Activated CD4-positive, CD25-positive, alpha-beta regulatory T cell treated with anti-CD3 and anti-CD28 coated beads, Interleukin-2, amount 50 U/mL, for 72 hours (primary cell): ENCODE measurements around the gene DYRK1B.
"Not testable (repeated sequence)": the region's sequence is repeated elsewhere in the genome, so short reads cannot be mapped to it uniquely, and the experiment has no call there.

Source experiments
- DNase-seq: peaks from one replicate; pipeline ENCODE4 v3.0.0; 2021

Gene DYRK1B

DNA sequence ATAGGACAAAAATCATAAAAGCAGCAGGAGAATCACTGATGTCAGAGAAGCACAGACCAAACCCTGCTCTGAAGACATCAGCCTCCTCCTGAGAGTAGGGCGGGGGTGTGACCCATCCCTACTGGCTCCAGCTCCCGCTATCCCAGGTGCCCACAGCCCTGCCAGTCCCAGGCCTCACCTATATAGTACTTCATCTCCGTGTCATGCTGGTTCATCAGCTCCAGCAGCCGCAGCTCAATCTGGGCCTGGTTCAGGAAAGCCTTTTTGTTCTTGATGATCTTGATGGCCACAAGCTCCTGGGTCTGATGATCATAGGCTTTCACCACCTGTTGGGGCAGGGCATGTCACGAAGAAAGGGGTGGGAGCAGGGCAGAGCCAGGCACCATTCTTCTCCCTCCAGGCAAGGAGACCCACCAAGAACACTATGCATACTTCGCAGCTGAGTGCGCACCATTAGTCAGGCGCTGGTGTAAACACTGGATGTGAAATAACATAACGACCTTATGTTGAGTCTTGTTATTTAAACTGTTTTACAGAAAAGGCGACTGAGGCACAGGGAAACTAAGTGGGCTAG, 4.2 kb downstream of the DYRK1B start:
- no peak for DNase-seq

DNA sequence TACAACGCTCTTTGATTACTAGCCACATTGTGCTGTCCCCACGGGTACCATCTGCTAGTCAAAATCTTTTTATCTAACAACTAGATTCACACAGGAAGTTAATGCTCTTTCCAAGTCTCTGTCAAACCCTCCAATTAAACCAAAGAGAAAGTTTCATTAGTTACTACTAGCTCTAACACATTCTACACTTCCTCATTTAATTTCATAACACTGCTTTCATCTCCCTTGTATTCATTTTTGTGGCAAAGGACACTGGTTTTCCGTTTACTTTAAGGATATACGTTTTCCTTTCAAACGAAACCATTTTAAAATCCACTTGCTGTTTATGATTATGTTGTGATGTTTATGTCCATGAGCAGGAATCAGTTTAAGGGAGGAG, 5.3 kb downstream of the DYRK1B start:
- DNase-seq, result no peak

DNA sequence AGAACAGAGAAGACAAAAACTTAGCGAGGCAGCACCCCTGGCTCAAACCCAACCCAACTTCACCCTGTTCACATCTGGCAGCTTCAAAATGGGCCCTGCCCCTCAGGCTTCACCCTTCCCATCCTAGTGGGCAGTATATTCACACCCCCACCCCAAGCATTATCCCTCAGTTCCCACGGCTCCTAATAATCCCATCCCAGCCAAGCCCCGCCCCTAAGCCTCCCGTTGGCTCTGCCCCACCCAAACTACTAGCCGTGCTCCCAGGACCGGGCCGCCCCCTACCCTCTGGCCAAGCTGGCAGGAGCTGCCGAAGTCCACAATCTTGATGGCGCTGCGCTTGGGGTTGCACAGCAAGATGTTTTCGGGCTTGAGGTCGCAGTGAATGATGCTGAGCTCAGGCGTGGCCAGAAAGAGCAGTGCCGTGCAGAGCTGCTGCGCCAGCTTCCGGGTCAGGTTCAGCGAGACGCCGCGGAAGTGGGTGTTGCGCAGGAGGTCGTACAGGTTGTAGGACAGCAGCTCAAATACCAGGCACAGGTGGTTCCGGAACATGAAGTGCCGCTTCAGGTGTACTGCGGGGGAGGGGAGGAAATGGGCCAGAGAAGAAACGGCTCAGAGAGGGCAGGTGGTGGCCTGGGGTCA, 5.8 kb downstream of the DYRK1B start:
- no peak for DNase-seq

DNA sequence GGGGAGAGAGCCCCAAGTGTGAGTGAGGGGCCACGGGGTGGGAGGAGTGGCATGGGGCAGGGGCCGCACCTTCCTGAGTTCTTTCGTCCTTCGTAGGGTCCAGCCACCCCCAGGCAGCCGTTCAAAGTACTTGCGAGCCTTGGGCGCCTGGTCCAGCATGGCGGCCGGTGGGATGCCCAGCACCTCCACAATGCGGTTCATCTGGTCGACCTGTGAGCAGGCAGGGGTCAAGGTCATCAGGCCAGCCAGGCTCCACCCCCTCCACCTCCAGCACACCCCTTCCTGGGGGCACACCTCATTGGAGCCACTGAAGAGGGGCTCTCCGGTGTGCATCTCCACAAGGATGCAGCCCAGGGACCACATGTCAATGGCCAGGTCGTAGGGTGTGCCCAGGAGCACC, 6.7 kb downstream of the DYRK1B start:
- DNase-seq, result no peak

DNA sequence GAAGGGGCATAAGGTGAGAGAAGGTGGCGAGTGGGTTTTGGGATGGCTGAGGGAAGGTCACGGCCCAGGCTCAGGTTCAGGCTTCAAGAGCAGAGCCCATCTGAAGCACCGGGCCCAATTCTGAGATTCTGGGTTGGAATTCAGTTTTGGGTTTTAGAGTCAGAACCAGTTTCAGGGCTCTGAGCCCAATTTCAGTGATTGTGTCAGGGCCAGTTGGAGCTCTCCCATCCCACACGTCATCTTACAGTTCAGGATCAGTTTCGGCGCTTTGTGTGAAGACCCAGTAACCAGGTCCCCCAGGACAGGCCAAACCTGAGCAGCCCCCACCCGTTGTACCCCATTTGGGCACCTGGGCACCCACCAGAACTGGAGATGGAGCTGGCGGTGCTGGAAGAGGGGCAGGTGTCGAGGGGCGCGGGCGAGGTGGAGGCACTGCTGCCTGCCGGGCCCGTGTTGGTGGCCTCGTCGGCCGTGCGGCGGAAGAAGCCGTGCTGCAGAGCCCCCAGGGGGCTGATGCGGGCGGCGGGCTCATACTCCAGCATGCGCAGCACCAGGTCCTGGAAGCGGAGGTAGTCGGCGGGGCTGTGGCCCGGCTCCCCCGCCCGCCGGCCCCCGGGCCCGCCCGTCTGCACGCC, 7.5 kb downstream of the DYRK1B start:
- DNase-seq, result no peak

DNA sequence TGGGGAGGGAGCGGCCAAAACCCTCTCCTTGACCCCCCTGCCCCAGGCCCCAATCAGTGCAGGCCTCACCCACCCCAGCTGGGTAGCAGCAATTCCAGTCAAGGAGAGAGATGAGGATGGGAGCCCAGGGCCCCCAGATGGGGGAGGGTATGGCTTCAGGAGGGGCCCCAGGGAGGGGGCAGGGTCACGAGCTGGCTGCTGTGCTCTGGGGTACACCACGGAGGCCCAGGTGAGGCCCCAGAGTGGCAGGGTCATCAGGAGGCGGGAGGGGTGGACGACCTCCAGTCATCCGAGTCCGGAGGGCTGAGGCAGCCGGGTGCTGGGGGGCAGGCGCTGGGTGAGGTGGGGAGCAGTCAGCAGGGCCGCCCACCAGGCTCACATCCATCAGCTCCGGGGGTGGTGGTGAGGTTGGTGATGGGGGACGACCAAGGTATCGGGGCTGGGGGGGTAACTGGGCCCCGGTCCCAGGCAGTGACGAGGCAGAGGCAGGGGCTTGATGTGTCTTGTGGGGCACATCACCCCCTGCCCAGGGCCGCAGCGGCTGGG, 8.4 kb downstream of the DYRK1B start:
- DNase-seq, result no peak

DNA sequence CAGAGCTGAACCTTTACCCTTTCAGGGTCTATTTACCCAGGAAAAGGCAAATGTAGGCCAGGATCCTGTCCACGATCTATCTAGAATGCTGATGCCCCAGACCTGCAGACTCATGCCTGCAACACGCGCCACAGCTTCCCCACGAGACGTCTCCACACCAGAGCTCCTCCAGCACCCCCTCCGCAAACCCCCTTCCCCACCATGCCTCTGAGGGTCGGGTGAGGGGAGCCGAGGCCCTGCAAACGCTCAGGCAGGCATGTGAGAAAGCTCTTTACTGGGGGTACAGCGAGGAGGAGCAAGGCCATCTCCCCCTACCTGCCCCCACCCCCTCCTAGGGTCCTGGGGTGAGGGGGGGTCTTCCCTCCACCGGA, 8.9 kb downstream of the DYRK1B start:
- DNase-seq, result no peak

DNA sequence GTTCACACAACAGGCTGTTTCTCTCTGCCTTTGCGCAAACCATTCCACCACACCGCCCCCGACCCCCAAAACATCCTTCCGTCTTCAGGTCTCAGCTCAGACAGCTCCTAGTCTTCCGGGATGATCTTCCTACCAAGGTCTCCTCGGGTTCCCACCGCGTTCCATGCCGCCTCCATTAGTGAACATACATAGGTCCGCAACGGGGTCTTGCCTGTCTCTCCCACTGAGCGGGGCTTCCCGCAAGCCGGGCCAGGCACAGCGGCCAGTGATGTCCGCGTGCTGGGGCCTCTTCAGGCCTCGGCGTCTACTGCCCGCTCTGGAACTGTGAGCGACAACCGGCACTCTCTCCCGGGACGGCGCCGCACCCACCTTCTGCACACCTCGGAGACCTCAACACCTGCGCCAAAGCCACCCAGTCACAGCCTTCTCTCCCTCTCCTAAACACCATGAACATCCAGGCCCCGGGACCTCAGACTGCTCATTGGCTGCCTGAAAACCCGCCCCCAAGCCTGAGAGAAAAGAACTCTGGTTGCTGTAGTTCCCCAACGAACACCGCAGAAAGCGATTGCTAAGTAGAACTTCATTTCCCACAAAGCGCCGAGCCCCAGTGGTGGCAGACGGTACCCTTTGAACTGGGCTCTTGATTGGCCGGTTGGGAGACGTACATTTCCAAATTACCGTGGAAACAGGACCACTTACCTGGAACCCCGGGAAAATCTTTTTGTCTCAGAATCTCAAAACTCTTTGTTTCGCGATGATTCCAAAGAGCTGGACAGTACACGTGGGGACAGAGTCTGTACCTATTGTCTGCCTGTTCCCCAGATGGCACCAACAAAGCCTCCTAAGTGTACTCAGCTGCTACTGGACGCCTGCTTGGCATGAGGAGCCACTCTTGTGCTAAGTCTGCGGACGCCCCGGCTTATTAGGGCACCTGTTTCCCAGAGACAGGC, 9.5 kb downstream of the DYRK1B start:
- DNase-seq, result peak; percentile 76

DNA sequence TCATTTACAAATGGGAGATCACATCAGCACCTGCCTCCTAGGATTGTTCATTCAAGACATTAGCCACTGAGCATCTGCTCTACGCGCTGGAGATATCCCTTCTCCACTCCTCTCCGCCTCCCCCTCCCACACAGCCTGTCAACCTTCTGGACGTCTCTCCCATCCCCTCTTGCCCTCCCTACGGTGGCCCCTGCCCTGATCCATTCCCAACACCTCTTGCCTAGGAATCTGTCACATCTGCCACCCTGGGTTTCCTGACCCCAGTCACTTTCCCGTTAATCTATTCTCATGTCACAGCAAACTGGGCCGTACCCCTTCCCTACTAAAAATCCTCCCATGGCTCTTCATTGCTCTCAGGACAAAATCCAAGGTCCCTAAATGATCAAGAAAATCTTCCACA, 10.3 kb downstream of the DYRK1B start:
- no peak for DNase-seq

DNA sequence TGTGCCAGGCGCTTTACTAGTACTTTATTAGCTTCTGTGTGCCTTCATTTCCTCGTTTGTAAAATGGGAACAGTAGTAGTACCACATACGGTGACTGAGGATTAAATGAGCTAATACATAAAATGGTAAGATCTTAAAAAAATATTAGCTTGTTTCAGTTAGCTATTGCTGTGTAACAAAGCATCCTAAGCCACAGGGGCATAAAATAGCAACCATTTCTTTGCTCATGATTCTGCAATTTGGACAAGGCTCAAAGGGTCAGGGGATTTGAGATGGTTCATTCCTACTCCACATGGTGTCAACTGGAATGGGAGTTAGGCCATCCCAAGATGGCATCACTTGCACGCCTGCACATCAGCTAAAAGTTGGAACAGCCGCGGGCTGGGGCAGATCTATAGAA, 13.3 kb downstream of the DYRK1B start:
- DNase-seq, result no peak

DNA sequence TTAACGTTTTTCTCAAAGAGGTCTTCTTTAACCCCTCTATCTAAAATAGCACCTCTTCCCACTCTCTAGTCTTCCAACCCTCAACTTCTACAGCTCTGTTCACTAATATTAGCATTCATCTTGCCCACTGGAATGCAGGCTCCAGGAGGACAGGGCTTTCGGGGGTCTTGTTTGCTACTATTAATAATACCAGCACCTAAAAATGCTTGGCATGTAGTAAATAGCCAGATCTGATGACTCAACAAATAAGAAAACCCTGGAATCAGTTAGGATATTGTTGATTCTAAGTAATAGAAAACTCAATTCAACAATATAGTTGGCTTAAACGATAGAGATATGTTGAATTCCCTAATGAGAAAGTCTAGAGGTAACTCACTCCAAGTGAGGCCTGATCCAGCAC, 14.2 kb downstream of the DYRK1B start:
- no peak for DNase-seq

DNA sequence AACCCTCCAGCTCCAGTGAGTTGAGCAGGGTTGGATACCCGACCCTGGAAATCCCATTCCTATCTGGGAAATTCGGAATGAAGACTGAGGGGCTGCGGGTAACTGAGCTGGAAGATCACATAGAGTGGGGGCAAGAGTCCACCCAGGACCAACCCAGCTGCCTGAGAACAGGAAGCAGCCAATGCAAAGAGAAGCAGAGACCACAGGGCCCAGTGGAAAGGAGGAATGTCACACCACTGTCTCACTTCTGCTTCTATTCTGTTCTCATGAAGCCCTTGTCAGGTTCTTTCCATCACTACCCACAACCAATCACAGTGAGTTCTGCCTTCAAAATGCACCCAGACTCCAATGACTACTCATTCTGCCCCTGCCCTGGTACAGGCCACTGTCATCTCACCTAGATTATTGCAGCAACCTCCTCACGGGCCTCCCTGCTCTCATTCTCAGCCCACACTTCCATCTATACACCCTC, 15.3 kb downstream of the DYRK1B start:
- DNase-seq, result no peak

DNA sequence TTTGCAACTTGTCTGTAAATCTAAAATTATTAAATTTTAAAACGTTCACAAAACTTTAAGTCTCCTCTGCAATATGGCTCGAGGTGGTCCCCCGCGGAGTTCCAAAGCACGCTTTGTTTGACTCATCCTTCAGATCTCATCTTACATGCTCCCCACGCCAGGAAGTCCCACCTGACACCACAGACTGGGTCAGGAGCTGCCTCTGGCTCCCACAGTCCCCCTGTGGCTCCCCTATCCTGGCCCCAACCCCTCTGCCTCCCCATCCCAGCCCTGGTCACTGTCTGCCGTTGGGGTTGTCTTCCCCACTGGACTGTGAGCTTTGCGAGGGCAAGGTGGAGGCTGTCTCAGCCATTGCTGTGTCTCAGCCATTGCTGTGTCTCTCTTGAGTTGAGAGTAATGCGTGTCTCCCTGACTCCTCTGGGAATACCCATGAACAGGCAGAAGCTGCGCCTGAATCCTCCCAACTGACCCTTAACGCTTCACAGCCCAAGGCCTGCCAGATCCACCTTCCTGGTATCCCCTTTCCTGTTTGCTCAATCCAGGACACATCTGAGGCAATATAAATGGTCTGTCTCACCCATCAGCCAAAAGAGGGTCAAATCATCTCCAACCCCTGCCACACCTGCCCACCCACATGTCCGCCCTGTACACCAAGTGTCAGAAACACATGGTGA, 15.9 kb downstream of the DYRK1B start:
- no peak for DNase-seq

DNA sequence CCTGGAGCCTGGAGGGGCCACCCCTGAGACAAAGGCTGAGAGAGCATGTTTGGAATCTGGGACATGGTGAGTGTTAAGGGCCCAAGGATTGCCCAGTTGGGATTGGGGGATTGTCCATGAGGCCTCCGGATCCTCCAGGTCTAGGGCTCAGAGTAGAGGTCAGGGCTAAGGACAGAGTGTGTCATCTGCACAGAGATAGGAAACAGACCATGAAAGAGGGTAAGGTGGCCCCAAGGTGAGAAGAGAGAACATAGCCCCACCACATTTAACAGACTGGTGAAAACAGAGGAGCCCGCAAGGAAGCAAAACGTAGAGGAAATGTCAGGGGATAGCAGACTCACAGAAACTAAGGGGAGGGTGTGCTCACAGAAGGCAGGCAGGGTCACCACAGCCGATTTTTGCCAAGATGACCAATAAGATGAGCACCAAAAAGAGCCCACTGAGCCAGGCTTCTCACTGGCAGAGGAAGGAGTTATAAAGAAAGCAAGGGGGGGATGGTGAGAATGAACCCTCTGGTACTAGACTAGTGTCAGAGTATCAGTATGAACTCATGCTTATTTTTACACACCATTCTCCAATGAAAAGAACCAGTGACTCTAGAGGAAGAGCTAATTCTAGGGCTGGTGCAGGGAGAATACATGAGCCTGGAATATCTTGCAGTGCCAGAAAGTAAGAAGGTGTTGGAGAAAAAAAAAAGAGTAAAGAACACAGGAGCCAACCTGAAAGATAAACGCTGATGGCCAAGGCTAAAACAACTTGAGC, 17.5 kb downstream of the DYRK1B start:
- no peak for DNase-seq

DNA sequence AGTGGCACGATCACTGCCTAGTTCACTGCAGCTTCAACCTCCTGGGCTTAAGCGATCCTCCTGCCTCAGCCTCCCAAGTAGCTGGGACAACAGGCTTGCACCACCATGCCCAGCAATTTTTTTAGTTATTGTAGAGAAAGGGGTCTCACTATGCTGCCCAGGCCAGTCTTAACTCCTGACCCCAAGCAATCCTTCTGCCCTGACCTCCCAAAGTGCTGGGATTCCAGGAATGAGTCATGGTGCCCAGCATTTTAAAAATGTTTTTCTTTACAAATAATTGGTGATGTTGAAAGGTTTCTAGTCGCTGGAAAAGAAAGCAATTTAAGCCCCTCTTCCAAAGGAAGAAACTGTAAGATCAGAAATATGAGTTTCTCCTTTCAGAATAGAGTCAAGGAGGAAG, 19.4 kb downstream of the DYRK1B start:
- DNase-seq, result no peak

DNA sequence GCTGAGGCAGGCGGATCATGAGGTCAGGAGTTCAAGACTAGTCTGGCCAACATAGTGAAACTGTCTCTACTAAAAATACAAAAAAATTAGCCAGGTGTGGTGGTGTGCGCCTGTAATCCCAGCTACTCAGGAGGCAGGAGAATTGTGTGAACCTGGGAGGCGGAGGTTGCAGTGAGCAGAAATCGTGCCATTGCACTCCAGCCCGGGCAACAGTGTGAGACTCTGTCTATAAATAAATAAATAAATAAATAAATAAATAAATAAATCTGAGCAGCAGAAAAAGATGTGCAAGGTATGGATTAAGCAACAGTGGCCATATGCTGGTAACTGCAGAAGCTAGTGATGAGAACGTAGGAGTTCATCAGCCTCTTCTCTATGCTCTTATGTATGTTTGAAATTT, 19.9 kb downstream of the DYRK1B start:
- DNase-seq, result not testable (repeated sequence)

DNA sequence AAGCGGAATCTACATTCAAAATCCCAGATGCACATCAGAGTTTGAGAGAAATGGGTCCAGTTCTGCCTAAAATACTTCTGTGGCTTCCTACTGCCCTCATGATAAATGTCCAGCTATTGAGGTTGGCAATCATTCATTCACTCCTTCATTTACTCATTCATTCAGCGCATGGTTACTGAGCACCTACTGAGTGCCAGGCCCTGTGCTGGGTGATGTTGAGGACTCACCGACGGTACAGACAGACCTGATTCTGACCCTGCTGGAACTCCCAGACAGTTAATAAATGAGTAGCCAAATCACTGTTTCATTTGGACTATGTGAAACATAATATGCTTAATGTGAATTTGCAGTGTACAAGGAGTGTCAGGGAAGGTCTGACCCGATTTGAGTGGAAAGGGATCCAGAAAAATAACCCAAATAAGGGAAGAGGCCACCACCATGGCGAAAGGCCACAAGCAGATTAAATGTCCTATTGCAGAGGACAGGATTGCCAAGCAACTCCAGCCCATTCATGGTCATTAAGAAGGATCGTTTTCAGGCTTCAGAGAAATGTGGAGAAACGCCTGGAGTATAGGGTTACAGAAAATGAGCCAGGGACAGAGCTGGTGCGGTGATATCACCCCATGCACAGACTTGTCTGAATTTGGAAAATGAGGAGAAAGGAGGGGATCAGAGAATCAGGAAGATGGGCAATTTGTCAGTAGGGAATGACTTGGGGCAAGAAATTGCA, 20.5 kb downstream of the DYRK1B start:
- DNase-seq, result no peak

DNA sequence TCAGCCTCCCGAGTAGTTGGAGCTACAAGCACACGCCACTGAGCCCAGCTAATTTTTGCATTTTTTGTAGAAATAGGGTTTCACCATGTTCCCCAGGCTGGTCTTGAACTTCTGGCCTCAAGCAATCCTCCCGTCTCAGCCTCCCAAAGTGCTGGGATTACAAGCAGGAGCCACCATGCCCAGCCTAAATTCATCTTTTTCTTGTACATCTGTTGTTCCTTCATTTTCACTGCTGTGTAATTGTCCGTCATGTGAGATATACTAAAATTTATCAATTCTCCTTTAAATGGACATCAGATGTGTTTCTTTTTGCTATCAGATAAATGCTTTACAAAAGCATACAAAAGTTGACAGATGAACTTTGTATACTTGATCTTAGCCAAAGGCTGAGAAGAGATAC, 22.9 kb downstream of the DYRK1B start:
- no peak for DNase-seq

DNA sequence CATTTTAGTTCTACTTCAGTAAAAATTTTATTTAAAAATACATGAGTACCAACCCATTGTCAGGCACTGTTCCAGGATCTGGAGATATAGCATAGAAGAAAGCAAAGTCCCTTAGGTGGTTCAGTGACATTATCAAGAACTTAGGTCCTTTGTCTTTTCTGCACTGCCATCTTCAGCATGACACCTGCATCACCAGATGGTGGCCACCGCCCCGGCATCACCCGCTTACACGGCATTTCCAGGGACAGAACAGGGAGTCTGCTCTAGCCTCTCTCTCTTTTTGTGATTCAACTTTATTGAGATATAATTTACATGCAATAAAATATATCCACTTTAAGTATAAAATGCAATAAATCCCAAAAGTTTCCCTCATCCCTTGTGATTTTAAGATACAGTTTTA, 23.5 kb downstream of the DYRK1B start:
- DNase-seq, result no peak

DNA sequence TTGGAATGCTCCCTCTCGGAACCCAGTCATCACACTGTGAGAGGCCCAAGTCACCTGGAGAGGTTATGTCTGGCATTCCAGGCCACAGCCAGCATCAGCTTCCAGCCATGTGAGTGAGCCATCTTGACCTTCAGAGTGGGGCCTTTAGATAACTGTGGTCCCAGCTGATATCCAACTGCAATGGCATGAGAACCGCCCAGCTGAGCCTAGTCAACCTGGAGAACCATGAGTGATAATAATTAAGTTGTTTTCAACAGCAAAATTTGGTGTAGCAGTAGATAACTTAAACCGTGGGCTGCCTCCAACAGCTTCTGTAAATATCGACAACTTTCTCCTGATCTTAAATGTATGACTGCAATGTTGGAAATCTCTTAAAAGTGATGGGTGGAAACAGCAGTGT, 24.6 kb downstream of the DYRK1B start:
- DNase-seq, result no peak

DNA sequence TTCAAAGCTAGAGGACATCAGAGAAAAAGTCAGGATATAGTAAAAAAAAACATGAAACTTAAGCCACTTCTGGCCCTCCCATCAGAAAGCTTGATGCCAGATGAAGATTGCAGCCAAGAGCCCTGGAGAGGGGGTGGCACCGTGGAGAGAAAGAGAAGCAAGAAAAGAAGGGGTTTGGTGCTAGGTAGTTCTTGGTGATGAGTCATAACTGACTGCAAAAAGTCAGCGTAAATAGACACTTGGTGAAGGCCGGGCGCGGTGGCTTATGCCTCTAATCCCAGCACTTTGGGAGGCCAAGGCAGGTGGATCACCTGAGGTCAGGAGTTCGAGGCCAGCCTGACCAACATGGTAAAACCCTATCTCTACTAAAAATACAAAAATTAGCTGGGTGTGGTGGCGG, 25.3 kb downstream of the DYRK1B start:
- not testable (repeated sequence) for DNase-seq
